Vagina (tissue), 2 donors: Measurements from ENCODE around the gene C10orf71.

Experiments
- CTCF ChIP-seq, 3 experiments: fragments of 450-650 bp in 2 of 3; fragments of 200-600 bp in 1 of 3; sonication (generic) in 1 of 3; IDR thresholded peaks; one replicate each; pipeline ENCODE4 v1.5.1; 2017 to 2019; ENCODE audit warnings: antibody characterized with exemption in 3 of 3, mild to moderate bottlenecking in 2 of 3, moderate library complexity in 2 of 3
- POLR2A ChIP-seq, 2 donors: fragments of 450-650 bp; IDR thresholded peaks; one replicate each; pipeline ENCODE4 v1.6.1; 2017; ENCODE audit warnings: antibody characterized with exemption in 2 of 2, mild to moderate bottlenecking in 2 of 2, moderate library complexity in 2 of 2

GRCh38 chr10:49260644-49261296, 38.2 kb upstream of the C10orf71 start:
- TF ChIP-seq POLR2A (IDR thresholded peaks at IDR 0.05) (no peak), CTCF (IDR thresholded peaks at IDR 0.05) (no peak)
